ENCODE data around the gene ITPK1. TPM values are rescaled to one million over a fixed set of nuclear protein-coding genes. Genes with fewer than 3 reads are reported as not detected.

The ITPK1 gene
- total RNA-seq, 1 experiment from 2014 or later, result 25.9 TPM

GRCh38 chr14:92960706-92961566 lies 154.8 kb downstream of the ITPK1 start:
- intact Hi-C loops (cut with micrococcal nuclease; ENCODE audit: unreplicated experiment) (no loop called here), in situ Hi-C loops (cut with HindIII; ENCODE audit: low pct_unique_long_range_greater_than_20kb, low sequenced_read_pairs) (no loop called here)
- BruUV-seq (replicated peaks), result no TSS peak
- H3K27me3 ChIP-seq (ENCODE audit: control insufficient read depth, insufficient read depth, low read length), result no peaks in the 10 kb centered on the region
- H3K27ac ChIP-seq (ENCODE audit: low read length), result no peak overlapping the region
- H3K9me3 ChIP-seq (ENCODE audit: control insufficient read depth, insufficient read depth, low read depth, low read length), result no peaks in the 10 kb centered on the region
- ChIA-PET CTCF (no interaction called here), POLR2A (no interaction called here)
- H3K36me3 ChIP-seq (ENCODE audit: control insufficient read depth, insufficient read depth, low read length), result no peaks in the 10 kb centered on the region
- H3K4me3 ChIP-seq (ENCODE audit: low read depth in 2 of 2, low read length in 2 of 2), result no peak overlapping the region
- TF ChIP-seq, protein P1, sequence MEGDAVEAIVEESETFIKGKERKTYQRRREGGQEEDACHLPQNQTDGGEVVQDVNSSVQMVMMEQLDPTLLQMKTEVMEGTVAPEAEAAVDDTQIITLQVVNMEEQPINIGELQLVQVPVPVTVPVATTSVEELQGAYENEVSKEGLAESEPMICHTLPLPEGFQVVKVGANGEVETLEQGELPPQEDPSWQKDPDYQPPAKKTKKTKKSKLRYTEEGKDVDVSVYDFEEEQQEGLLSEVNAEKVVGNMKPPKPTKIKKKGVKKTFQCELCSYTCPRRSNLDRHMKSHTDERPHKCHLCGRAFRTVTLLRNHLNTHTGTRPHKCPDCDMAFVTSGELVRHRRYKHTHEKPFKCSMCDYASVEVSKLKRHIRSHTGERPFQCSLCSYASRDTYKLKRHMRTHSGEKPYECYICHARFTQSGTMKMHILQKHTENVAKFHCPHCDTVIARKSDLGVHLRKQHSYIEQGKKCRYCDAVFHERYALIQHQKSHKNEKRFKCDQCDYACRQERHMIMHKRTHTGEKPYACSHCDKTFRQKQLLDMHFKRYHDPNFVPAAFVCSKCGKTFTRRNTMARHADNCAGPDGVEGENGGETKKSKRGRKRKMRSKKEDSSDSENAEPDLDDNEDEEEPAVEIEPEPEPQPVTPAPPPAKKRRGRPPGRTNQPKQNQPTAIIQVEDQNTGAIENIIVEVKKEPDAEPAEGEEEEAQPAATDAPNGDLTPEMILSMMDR (IDR thresholded peaks at IDR 0.05), result no peak
- TF ChIP-seq POLR2AphosphoS5 (IDR thresholded peaks at IDR 0.05; ENCODE audit: low read depth, low read length) (no peak), TCF7L2 (IDR thresholded peaks at IDR 0.05; ENCODE audit: low read depth, low read length) (no peak), REST (IDR thresholded peaks at IDR 0.05; ENCODE audit: insufficient read depth in 1 of 2, low read depth in 2 of 2, low read length in 1 of 2) (no peak), SIN3A (IDR thresholded peaks at IDR 0.05; ENCODE audit: borderline replicate concordance, insufficient read depth, low read depth, low read length) (no peak)
- H3K4me1 ChIP-seq (ENCODE audit: control insufficient read depth, insufficient read depth, low read length), result no peaks in the 10 kb centered on the region
- no peak for DNase-seq (ENCODE audit: low read depth, low spot score)
- no peak for ATAC-seq

DNA sequence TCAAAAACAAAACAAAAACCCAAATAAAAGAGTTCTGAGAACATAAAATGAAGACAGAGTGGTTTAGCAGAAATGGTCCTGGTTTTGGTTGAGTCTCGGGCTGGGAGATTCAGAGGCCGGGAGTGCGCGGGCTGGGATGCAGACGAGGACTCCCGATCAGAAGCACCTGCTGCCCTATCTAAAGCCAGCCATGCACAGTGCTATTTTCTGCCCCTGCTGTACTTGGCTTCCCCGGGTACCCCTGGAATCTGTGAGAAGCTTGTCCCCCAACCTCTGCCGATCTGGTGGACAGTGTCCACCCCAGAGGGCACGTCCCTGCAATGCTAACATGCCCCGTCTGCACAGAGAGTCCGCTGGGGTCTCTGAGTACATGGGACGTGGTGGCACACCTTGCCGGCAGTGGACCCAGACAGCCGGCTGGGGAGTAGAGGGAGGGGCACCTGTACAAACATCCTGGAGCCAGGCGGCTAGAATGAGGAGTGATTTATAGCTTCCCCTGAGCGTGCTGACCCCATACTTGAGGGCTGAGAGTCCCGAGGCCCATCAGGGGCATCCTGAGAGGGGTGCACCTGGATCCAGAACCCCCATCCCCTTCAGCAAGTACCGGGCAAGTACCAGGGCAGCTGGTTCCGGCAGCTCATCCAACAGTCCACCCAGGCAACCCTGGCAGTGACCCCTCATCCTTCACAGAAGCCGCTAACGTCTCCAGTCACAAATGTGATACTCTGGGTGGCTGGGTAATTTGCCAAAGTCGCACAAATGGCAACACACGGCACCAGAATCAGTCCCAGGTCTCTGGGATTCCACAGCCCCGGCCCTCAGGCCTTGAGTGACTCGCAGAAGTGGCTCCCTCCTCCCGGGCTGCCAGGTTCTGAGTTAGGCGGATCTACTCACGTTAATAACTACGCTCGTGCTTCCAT lies 155.7 kb downstream of the ITPK1 start:
- DNase-seq (ENCODE audit: low read depth, low spot score) (no peak), ATAC-seq (no peak)
- H3K9me3 ChIP-seq (ENCODE audit: control insufficient read depth, insufficient read depth, low read depth, low read length), result no peaks in the 10 kb centered on the region
- POLR2A ChIA-PET, result no interaction called here
- no TSS peak for BruUV-seq (replicated peaks)
- in situ Hi-C loops (cut with HindIII; ENCODE audit: low pct_unique_long_range_greater_than_20kb, low sequenced_read_pairs) (no loop called here), intact Hi-C loops (cut with micrococcal nuclease; ENCODE audit: unreplicated experiment) (loop anchor here (10.0 kb wide), 1 partner anchor 175 kb away; no protein-coding TSS in a partner anchor)
- no peaks in the 10 kb centered on the region for H3K36me3 ChIP-seq (ENCODE audit: control insufficient read depth, insufficient read depth, low read length)
- H3K27ac ChIP-seq (ENCODE audit: low read length), result no peak overlapping the region
- H3K27me3 ChIP-seq (ENCODE audit: control insufficient read depth, insufficient read depth, low read length), result no peaks in the 10 kb centered on the region
- no peak overlapping the region for H3K4me3 ChIP-seq (ENCODE audit: low read depth in 2 of 2, low read length in 2 of 2)
- no peak for TF ChIP-seq TCF7L2 (IDR thresholded peaks at IDR 0.05; ENCODE audit: low read depth, low read length)
- no peak for TF ChIP-seq SIN3A (IDR thresholded peaks at IDR 0.05; ENCODE audit: borderline replicate concordance, insufficient read depth, low read depth, low read length)
- TF ChIP-seq, protein P1 (IDR thresholded peaks at IDR 0.05), result no peak
- no peak for TF ChIP-seq POLR2AphosphoS5 (IDR thresholded peaks at IDR 0.05; ENCODE audit: low read depth, low read length)
- no peak for TF ChIP-seq REST (IDR thresholded peaks at IDR 0.05; ENCODE audit: insufficient read depth in 1 of 2, low read depth in 2 of 2, low read length in 1 of 2)
- CTCF ChIA-PET, result no interaction called here
- H3K4me1 ChIP-seq (ENCODE audit: control insufficient read depth, insufficient read depth, low read length), result no peaks in the 10 kb centered on the region

All from Panc1 (cell line).